Endometrial microvascular endothelial cells (primary cell): ENCODE results near the gene SCYL2. TPM values are rescaled to one million over a fixed set of nuclear protein-coding genes. Genes with fewer than 3 reads are reported as not detected.
"Not testable (repeated sequence)": the region's sequence is repeated elsewhere in the genome, so short reads cannot be mapped to it uniquely, and the experiment has no call there.

ENCODE experiments used
- in situ Hi-C: cut with HindIII; loops from 2 replicates; pipeline ENCODE4 v1.10.0; 2017; ENCODE audit warnings: low sequenced_read_pairs, low pct_unique_long_range_greater_than_20kb; ENCODE audit errors: inconsistent ontology term
- total RNA-seq: library from RNA; depleted of rRNA; stranded (reverse); fragments of >200 nt; gene quantifications from one replicate; pipeline ENCODE4 v1.2.3, GENCODE V29; 2015; ENCODE audit errors: inconsistent ontology term

The SCYL2 gene
- 48.1 TPM for total RNA-seq

- in situ Hi-C loops: no loop called here
Measured at GRCh38 chr12:100266835-100267602, at the start of gene SCYL2, which contains the start of gene DEPDC4. Gene SCYL2 (plus strand): TSS chr12:100267177. CDS start chr12:100282971, 15,794 bp downstream. Gene DEPDC4 (minus strand): TSS chr12:100267079. CDS start chr12:100267076, 3 bp downstream.

- in situ Hi-C loops: no loop called here
Measured at GRCh38 chr12:100219328-100220109, 47.5 kb upstream of the SCYL2 start.

GRCh38 chr12:100221523-100221922, 45.5 kb upstream of the SCYL2 start:
- in situ Hi-C loops: no loop called here

- in situ Hi-C loops: not testable (repeated sequence)
Measured at GRCh38 chr12:100222173-100222572, 44.8 kb upstream of the SCYL2 start.

- in situ Hi-C loops: no loop called here
Measured at GRCh38 chr12:100225491-100225890, 41.5 kb upstream of the SCYL2 start.

GRCh38 chr12:100229036-100229635, 37.8 kb upstream of the SCYL2 start:
- in situ Hi-C loops: no loop called here

GRCh38 chr12:100229876-100230275, 37.1 kb upstream of the SCYL2 start:
- in situ Hi-C loops: no loop called here

GRCh38 chr12:100231873-100232272, 35.1 kb upstream of the SCYL2 start:
- in situ Hi-C loops: not testable (repeated sequence)

GRCh38 chr12:100234166-100234565, 32.8 kb upstream of the SCYL2 start:
- in situ Hi-C loops: no loop called here

- in situ Hi-C loops: no loop called here
Measured at GRCh38 chr12:100234591-100235304, 32.2 kb upstream of the SCYL2 start.

- in situ Hi-C loops: no loop called here
Measured at GRCh38 chr12:100238801-100239200, 28.2 kb upstream of the SCYL2 start.

- in situ Hi-C loops: no loop called here
Measured at GRCh38 chr12:100239589-100239988, 27.4 kb upstream of the SCYL2 start.

- in situ Hi-C loops: no loop called here
Measured at GRCh38 chr12:100243137-100243536, 23.8 kb upstream of the SCYL2 start.

- in situ Hi-C loops: no loop called here
Measured at GRCh38 chr12:100247765-100248164, 19.2 kb upstream of the SCYL2 start.

GRCh38 chr12:100248886-100249285, 18.1 kb upstream of the SCYL2 start:
- in situ Hi-C loops: no loop called here

- in situ Hi-C loops: no loop called here
Measured at GRCh38 chr12:100249941-100250340, 17.0 kb upstream of the SCYL2 start.

- in situ Hi-C loops: no loop called here
Measured at GRCh38 chr12:100251917-100252316, 15.1 kb upstream of the SCYL2 start.

GRCh38 chr12:100253437-100253836, 13.5 kb upstream of the SCYL2 start:
- in situ Hi-C loops: no loop called here

- in situ Hi-C loops: no loop called here
Measured at GRCh38 chr12:100254876-100255275, 12.1 kb upstream of the SCYL2 start.
